Astrocyte of the cerebellum (primary cell): ENCODE results near the gene NT5DC1.
A peak's percentile ranks its signal among the peaks of the same experiment; 100 is the strongest.

Experiments
- DNase-seq: peaks from one replicate; pipeline ENCODE4 v3.0.0-alpha.2; 2011; ENCODE audit warnings: low read depth
- H3K4me3 ChIP-seq: 2 replicates; pipeline ENCODE4 v1.5.1; 2011; ENCODE audit warnings: mild to moderate bottlenecking, low read depth, low read length, moderate library complexity
- CTCF ChIP-seq: IDR thresholded peaks from 2 replicates; pipeline ENCODE4 v1.5.1; 2012; ENCODE audit warnings: low read length, low read depth, moderate library complexity, mild to moderate bottlenecking; ENCODE audit errors: missing control alignments
- in situ Hi-C: cut with HindIII; loops from 2 replicates; pipeline ENCODE4 v1.10.0; 2017; ENCODE audit warnings: low sequenced_read_pairs

NT5DC1 gene

GRCh38 chr6:116073765-116074440 lies 26.8 kb upstream of the NT5DC1 start:
- DNase-seq: peak; percentile 11
- in situ Hi-C loops: no loop called here
- no peak overlapping the region for H3K4me3 ChIP-seq
- TF ChIP-seq CTCF: no peak

- no peak overlapping the region for H3K4me3 ChIP-seq
- no peak for TF ChIP-seq CTCF
- in situ Hi-C loops: no loop called here
- no peak for DNase-seq
These were observed 25.8 kb upstream of the NT5DC1 start for GRCh38 chr6:116074732-116075390.

- TF ChIP-seq CTCF: no peak
- DNase-seq: no peak
- in situ Hi-C loops: no loop called here
- no peak overlapping the region for H3K4me3 ChIP-seq
These were observed 22.1 kb upstream of the NT5DC1 start for GRCh38 chr6:116078522-116078921.

- DNase-seq: no peak
- TF ChIP-seq CTCF: no peak
- in situ Hi-C loops: no loop called here
- H3K4me3 ChIP-seq: no peak overlapping the region
These were observed 21.7 kb upstream of the NT5DC1 start for GRCh38 chr6:116078945-116079344.

- in situ Hi-C loops: no loop called here
- no peak overlapping the region for H3K4me3 ChIP-seq
- DNase-seq: no peak
- TF ChIP-seq CTCF: no peak
These were observed 17.6 kb upstream of the NT5DC1 start for GRCh38 chr6:116083052-116083451.

GRCh38 chr6:116084284-116084683 lies 16.4 kb upstream of the NT5DC1 start:
- DNase-seq: no peak
- in situ Hi-C loops: no loop called here
- H3K4me3 ChIP-seq: no peak overlapping the region
- TF ChIP-seq CTCF: no peak
